ENCODE measurements around the gene PHYHIPL. TPM values are rescaled to one million over a fixed set of nuclear protein-coding genes. Genes with fewer than 3 reads are reported as not detected.
"Not testable (repeated sequence)": the region's sequence is repeated elsewhere in the genome, so short reads cannot be mapped to it uniquely, and the experiment has no call there.

The PHYHIPL gene
- polyA plus RNA-seq, 1 donor, result 19.1 TPM

DNA sequence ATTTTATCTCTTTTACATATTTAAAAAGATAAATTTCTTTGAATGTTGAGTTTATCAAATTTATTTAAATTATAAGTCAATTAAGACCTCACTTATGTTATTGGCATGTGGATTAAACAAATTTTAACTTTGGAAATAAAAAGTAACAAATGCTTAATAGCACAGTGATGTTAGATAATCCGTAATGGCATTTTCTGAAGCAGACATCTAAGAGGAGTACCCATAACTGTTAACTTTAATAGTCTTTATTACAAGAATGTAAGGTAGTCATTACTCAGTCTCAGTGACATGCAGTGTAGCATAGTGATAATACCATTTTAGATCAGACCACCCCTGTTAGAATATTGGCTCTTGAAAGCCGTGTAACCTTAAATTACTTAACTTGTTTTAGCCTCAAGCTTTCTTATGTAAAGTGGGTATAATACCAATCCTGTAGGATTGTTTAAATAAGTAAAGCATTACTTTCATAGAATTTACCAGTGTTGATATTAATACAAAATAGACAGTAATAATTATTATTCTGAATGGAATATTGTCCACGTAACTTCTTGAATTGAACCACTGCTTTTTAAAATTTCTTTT lies 4.3 kb downstream of the PHYHIPL start:
- Histone ChIP-seq H3K4me3 (ENCODE audit: low read length) (no peak overlapping the region), H3K36me3 (ENCODE audit: control insufficient read depth, insufficient read depth, low read length) (no peaks in the 10 kb centered on the region), H3K27ac (ENCODE audit: low read length) (no peak overlapping the region), H3K27me3 (ENCODE audit: control insufficient read depth, insufficient read depth, low read length) (peaks cover 10% of the 10 kb centered on the region), H3K4me1 (ENCODE audit: control insufficient read depth, insufficient read depth, low read length) (peaks cover 8% of the 10 kb centered on the region), H3K9me3 (ENCODE audit: control insufficient read depth, low read depth, low read length) (no peaks in the 10 kb centered on the region)
- DNase-seq, result peak in 1 of 2 donors; percentile 2
- WGBS (ENCODE audit: insufficient coverage, low lambda C conversion rate), result no CpG with 5 or more reads among the region's 3 CpGs

GRCh38 chr10:59181668-59182067 lies 5.2 kb downstream of the PHYHIPL start:
- Histone ChIP-seq H3K27ac (ENCODE audit: low read length) (no peak overlapping the region), H3K9me3 (ENCODE audit: control insufficient read depth, low read depth, low read length) (no peaks in the 10 kb centered on the region), H3K4me1 (ENCODE audit: control insufficient read depth, insufficient read depth, low read length) (peaks cover 8% of the 10 kb centered on the region), H3K36me3 (ENCODE audit: control insufficient read depth, insufficient read depth, low read length) (no peaks in the 10 kb centered on the region), H3K27me3 (ENCODE audit: control insufficient read depth, insufficient read depth, low read length) (peaks cover 4% of the 10 kb centered on the region), H3K4me3 (ENCODE audit: low read length) (no peak overlapping the region)
- WGBS (ENCODE audit: insufficient coverage, low lambda C conversion rate), result no CpG with 5 or more reads among the region's 2 CpGs
- peak; percentile 72 to 74 for DNase-seq

GRCh38 chr10:59190332-59190731 lies 13.9 kb downstream of the PHYHIPL start:
- no peaks in the 10 kb centered on the region for H3K27me3 ChIP-seq (ENCODE audit: control insufficient read depth, insufficient read depth, low read length)
- no peak overlapping the region for H3K4me3 ChIP-seq (ENCODE audit: low read length)
- H3K27ac ChIP-seq (ENCODE audit: low read length), result no peak overlapping the region
- 80% methylated on average over 1 of the region's 1 CpG for WGBS (ENCODE audit: insufficient coverage, low lambda C conversion rate)
- H3K36me3 ChIP-seq (ENCODE audit: control insufficient read depth, insufficient read depth, low read length), result no peaks in the 10 kb centered on the region
- H3K4me1 ChIP-seq (ENCODE audit: control insufficient read depth, insufficient read depth, low read length), result no peaks in the 10 kb centered on the region
- no peaks in the 10 kb centered on the region for H3K9me3 ChIP-seq (ENCODE audit: control insufficient read depth, low read depth, low read length)
- no peak for DNase-seq

- DNase-seq, result no peak
- no peaks in the 10 kb centered on the region for H3K27me3 ChIP-seq (ENCODE audit: control insufficient read depth, insufficient read depth, low read length)
- H3K4me1 ChIP-seq (ENCODE audit: control insufficient read depth, insufficient read depth, low read length), result no peaks in the 10 kb centered on the region
- H3K36me3 ChIP-seq (ENCODE audit: control insufficient read depth, insufficient read depth, low read length), result peaks cover 8% of the 10 kb centered on the region
- no peaks in the 10 kb centered on the region for H3K9me3 ChIP-seq (ENCODE audit: control insufficient read depth, low read depth, low read length)
- H3K27ac ChIP-seq (ENCODE audit: low read length), result no peak overlapping the region
- WGBS (ENCODE audit: insufficient coverage, low lambda C conversion rate), result 100% methylated on average over 1 of the region's 5 CpGs
- no peak overlapping the region for H3K4me3 ChIP-seq (ENCODE audit: low read length)
Observed at GRCh38 chr10:59206204-59206720, 29.8 kb downstream of the PHYHIPL start.

DNA sequence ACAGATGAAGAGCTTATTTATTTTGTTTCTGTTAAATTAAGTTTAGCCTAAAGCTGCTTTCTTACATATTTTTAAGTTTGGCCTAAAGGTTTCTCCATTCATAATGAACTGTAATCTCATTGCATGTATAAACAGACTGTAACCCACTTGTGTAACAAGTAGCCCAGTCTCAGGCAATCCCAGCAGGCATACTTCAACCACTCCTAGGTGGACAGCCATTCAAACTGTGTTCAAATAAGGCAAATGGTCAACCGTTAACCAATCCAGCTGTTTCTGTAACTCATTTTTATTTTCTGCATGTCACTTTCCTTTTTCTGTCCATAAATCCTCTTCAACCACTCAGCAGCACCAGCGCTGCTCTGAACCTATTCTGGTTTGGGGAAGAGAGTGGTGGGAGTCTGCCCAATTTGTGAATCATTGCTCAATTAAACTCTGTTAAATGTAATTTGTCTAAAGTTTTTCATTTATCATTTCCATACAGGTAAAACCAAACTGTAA lies 35.9 kb downstream of the PHYHIPL start:
- no peaks in the 10 kb centered on the region for H3K9me3 ChIP-seq (ENCODE audit: control insufficient read depth, low read depth, low read length)
- no peaks in the 10 kb centered on the region for H3K4me1 ChIP-seq (ENCODE audit: control insufficient read depth, insufficient read depth, low read length)
- no peak for DNase-seq
- H3K4me3 ChIP-seq (ENCODE audit: low read length), result no peak overlapping the region
- no peaks in the 10 kb centered on the region for H3K27me3 ChIP-seq (ENCODE audit: control insufficient read depth, insufficient read depth, low read length)
- WGBS (ENCODE audit: insufficient coverage, low lambda C conversion rate), result 100% methylated on average over 2 of the region's 2 CpGs
- H3K27ac ChIP-seq (ENCODE audit: low read length), result no peak overlapping the region
- peaks cover 4% of the 10 kb centered on the region for H3K36me3 ChIP-seq (ENCODE audit: control insufficient read depth, insufficient read depth, low read length)

DNA sequence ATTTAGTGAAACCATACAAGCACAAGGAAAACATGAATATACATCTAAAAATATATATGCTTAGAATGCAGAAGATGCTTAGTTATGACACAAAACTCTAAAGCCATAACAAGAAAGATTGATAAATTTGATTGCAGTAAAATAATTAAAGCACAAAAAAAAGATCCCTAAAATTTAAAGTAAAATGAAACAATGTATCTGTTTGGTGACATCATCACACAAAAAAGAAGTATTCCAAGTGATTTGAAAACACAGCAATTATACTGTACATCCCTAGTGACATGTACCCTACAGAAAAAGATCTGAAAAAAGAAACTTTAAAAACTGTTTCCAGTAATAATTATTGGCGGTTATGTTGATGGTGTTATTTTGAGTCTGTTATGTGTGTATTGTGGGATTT lies 37.7 kb downstream of the PHYHIPL start:
- Histone ChIP-seq H3K9me3 (ENCODE audit: control insufficient read depth, low read depth, low read length) (no peaks in the 10 kb centered on the region), H3K4me1 (ENCODE audit: control insufficient read depth, insufficient read depth, low read length) (no peaks in the 10 kb centered on the region), H3K4me3 (ENCODE audit: low read length) (no peak overlapping the region), H3K27ac (ENCODE audit: low read length) (no peak overlapping the region), H3K27me3 (ENCODE audit: control insufficient read depth, insufficient read depth, low read length) (no peaks in the 10 kb centered on the region), H3K36me3 (ENCODE audit: control insufficient read depth, insufficient read depth, low read length) (no peaks in the 10 kb centered on the region)
- DNase-seq, result no peak
- WGBS (ENCODE audit: insufficient coverage, low lambda C conversion rate), result 100% methylated on average over 1 of the region's 1 CpG

DNA sequence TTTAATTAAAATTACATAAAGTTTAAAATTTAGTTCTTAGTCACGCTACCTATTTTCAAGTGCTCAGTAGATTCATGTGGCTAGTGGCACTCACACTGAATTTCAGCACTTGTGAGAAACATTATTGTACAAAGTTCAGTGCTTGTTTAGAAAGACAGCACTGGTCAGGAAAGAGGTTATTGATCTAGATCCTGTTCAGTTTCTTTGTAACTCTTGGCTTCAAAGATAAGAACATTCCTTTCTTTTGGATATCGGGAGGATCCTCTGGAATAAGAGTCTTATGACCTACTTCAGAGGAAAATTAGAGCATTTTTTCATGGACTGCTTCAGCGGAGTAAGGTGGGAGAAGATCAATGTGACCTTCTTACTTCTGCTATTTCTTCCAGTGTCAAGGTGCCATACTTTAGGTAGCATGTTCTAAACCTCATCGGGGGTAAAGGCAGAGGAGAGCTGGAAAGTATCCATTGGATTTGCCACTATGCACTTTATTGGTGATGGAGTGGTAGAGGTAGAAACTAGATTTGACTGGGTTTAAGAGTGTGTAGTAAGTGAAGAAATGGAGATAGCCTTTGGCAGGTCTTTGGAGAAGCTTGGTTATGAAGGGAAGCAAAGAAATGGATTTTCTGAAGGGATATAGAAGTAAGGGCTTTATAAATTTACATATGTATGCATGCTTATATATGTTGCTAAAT lies 39.9 kb downstream of the PHYHIPL start:
- no peak for DNase-seq
- Histone ChIP-seq H3K9me3 (ENCODE audit: control insufficient read depth, low read depth, low read length) (no peaks in the 10 kb centered on the region), H3K27me3 (ENCODE audit: control insufficient read depth, insufficient read depth, low read length) (no peaks in the 10 kb centered on the region), H3K27ac (ENCODE audit: low read length) (no peak overlapping the region), H3K4me1 (ENCODE audit: control insufficient read depth, insufficient read depth, low read length) (no peaks in the 10 kb centered on the region), H3K4me3 (ENCODE audit: low read length) (no peak overlapping the region), H3K36me3 (ENCODE audit: control insufficient read depth, insufficient read depth, low read length) (no peaks in the 10 kb centered on the region)
- 63% methylated on average over 1 of the region's 4 CpGs for WGBS (ENCODE audit: insufficient coverage, low lambda C conversion rate)

DNA sequence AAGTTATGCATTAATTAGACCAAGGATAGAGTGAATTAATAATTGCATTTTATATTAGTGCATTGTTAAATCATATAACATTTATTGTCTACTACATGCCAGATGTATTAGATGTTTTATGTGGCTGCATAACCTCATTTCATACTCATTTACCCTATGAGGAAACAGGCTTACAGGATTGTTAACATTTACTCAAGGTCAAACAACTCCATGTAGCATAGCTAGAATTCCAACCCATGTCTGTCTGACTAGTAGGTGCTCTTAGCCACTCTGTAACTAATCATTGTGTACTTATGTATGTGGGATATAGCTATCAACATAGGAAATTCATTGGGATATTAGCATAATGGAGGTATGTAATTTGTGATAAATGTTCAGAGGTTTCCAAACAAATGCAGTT lies 46.3 kb downstream of the PHYHIPL start:
- Histone ChIP-seq H3K27me3 (ENCODE audit: control insufficient read depth, insufficient read depth, low read length) (no peaks in the 10 kb centered on the region), H3K4me3 (ENCODE audit: low read length) (no peak overlapping the region), H3K4me1 (ENCODE audit: control insufficient read depth, insufficient read depth, low read length) (no peaks in the 10 kb centered on the region), H3K9me3 (ENCODE audit: control insufficient read depth, low read depth, low read length) (no peaks in the 10 kb centered on the region), H3K36me3 (ENCODE audit: control insufficient read depth, insufficient read depth, low read length) (no peaks in the 10 kb centered on the region), H3K27ac (ENCODE audit: low read length) (no peak overlapping the region)
- peak in 1 of 2 donors; percentile 5 for DNase-seq

DNA sequence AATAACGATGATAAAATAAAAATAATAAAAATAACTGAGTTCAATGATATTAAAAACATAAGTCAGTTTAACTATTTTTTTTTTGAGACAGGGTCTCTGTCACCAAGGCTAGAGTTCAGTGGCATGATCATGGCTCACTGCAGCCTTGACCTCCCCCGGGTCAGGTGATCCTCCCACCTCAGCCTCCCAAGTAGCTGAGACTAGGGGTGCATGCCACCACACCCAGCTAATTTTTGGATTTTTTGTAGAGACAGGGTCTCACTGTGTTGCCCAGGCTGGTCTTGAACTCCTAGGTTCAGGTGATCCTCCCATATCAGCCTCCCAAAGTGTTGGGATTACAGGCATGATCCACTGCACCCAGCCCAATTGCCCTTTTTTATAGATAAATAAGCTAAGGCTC lies 47.2 kb downstream of the PHYHIPL start:
- not testable (repeated sequence) for H3K9me3 ChIP-seq (ENCODE audit: control insufficient read depth, low read depth, low read length); H3K27me3 ChIP-seq (ENCODE audit: control insufficient read depth, insufficient read depth, low read length); H3K36me3 ChIP-seq (ENCODE audit: control insufficient read depth, insufficient read depth, low read length); H3K4me3 ChIP-seq (ENCODE audit: low read length); DNase-seq; H3K27ac ChIP-seq (ENCODE audit: low read length); H3K4me1 ChIP-seq (ENCODE audit: control insufficient read depth, insufficient read depth, low read length)
- WGBS (ENCODE audit: insufficient coverage, low lambda C conversion rate), result 83% methylated on average over 1 of the region's 2 CpGs

- Histone ChIP-seq H3K4me3 (ENCODE audit: low read length) (no peak overlapping the region), H3K27ac (ENCODE audit: low read length) (no peak overlapping the region), H3K9me3 (ENCODE audit: control insufficient read depth, low read depth, low read length) (no peaks in the 10 kb centered on the region), H3K27me3 (ENCODE audit: control insufficient read depth, insufficient read depth, low read length) (no peaks in the 10 kb centered on the region), H3K36me3 (ENCODE audit: control insufficient read depth, insufficient read depth, low read length) (no peaks in the 10 kb centered on the region), H3K4me1 (ENCODE audit: control insufficient read depth, insufficient read depth, low read length) (no peaks in the 10 kb centered on the region)
- peak in 1 of 2 donors; percentile 44 for DNase-seq
Observed at GRCh38 chr10:59225211-59225610, 48.8 kb downstream of the PHYHIPL start.
